ENCODE results near the gene KRTAP12-3.
"Not testable (repeated sequence)": the region's sequence is repeated elsewhere in the genome, so short reads cannot be mapped to it uniquely, and the experiment has no call there.

KRTAP12-3 gene

DNA sequence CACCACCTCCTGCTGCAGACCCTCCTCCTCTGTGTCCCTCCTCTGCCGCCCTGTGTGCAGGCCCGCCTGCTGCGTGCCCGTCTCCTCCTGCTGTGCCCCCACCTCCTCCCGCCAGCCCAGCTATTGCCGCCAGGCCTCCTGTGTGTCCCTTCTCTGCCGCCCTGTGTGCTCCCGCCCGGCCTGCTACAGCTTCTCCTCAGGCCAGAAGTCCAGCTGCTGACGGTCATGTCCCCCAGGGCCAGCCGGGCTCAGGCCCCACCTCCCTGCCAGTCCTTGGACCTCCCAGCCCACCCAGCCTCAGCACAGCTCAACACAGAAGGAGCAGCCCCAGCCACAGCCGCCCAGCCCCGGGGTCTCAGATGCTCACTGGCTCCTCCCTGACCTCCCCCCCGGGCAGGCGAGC is 29.9 kb upstream of the KRTAP12-3 start:
- not testable (repeated sequence) for DNase-seq

GRCh38 chr21:44628707-44629391 is 28.9 kb upstream of the KRTAP12-3 start:
- no peak for DNase-seq

GRCh38 chr21:44630440-44630839 is 27.3 kb upstream of the KRTAP12-3 start:
- DNase-seq, result no peak

GRCh38 chr21:44632067-44632466 is 25.7 kb upstream of the KRTAP12-3 start:
- DNase-seq, result no peak

GRCh38 chr21:44636209-44637017 is 21.3 kb upstream of the KRTAP12-3 start:
- DNase-seq, result no peak

- DNase-seq, result no peak
These were observed 20.5 kb upstream of the KRTAP12-3 start, which contains the start of gene KRTAP10-10 for GRCh38 chr21:44637018-44637850. Gene KRTAP10-10, plus strand, starts transcription at chr21:44637356. Its CDS starts 62 bp downstream, at chr21:44637418.

DNA sequence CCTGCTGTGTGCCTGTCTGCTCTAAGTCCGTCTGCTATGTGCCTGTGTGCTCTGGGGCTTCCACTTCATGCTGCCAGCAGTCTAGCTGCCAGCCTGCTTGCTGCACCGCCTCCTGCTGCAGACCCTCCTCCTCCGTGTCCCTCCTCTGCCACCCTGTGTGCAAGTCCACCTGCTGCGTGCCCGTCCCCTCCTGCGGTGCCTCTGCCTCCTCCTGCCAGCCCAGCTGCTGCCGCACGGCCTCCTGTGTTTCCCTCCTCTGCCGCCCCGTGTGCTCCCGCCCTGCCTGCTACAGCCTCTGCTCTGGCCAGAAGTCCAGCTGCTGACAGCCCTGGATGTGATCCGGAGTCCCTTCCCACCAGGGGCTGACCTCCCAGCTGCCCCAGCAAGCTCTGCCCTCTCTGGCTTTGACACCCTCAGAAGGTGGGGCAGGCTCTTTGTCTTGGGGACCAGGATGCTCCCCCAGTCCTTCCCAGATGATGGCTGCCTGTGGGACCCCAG is 19.8 kb upstream of the KRTAP12-3 start:
- not testable (repeated sequence) for DNase-seq

- DNase-seq, result not testable (repeated sequence)
These were observed 19.0 kb upstream of the KRTAP12-3 start for GRCh38 chr21:44638506-44639330.

DNA sequence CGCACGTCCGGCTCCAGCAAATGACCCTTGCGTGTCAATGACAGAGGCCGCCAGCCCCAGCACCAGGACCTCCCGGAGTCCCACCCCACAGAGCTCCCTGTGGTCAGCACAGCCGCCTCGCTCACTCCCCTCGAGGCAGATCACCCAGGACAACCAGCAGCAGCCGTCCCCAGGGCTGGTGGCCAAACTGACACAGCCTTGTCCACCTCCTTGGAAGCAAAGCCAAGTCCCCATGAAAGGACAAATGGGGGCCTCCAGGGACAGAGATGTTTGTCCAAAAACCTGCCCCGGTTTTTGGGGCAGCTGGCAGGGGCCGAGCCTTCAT is 18.4 kb upstream of the KRTAP12-3 start:
- DNase-seq, result no peak

- no peak for DNase-seq
These were observed 17.0 kb upstream of the KRTAP12-3 start for GRCh38 chr21:44640761-44641160.

DNA sequence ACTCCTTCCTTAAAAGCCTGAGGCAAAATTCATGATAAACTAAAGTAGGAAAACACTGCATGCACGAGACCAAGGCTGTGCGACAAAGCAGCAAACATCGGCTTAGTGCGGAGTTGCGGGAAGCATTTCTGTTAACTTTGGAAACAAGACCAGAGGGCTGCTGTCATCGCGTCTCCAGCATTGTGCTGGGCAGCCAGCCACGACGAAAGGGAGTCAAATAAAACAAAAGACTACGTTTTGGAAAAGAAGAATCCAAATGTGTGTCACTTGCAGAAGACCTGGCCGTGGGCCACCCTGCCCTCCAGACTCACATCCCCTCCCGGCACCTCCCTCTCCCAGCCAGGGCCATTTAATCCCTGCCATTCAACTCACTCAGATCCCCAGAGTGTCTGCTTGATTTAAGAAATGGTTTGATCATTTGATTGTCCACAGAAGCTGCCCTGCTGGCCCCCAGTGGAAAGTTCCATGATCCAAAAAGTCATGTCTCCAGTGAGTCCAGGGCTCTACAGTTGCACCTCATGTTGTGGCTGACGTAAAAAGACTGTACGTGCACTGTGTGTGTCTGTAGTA is 13.9 kb upstream of the KRTAP12-3 start:
- DNase-seq, result no peak

DNA sequence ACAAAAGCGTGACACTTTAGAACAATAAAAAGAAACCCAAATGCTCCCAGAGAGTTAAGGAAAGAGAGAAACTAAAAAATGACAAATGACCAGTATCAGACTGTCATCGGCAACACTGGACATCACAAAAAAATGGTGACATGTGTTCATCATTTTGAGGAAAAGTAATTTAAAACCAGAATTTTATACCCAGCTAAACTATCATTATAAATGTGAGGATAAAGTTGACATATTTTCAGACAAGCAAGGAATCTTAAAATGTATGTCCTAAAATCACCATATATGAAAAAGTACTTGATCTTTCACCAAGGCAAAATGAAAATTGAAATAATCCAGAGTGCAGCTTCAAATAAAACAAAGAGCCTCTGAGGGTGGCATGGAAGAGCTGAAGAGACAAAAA is 12.9 kb upstream of the KRTAP12-3 start:
- DNase-seq, result no peak

GRCh38 chr21:44646366-44647221 is 11.1 kb upstream of the KRTAP12-3 start, which contains the start of gene KRTAP10-11:
Gene KRTAP10-11, plus strand, starts transcription at chr21:44646414. Its CDS starts 45 bp downstream, at chr21:44646459.
- DNase-seq, result not testable (repeated sequence)

GRCh38 chr21:44647222-44647552 is 10.5 kb upstream of the KRTAP12-3 start:
- no peak for DNase-seq

- no peak for DNase-seq
These were observed 9.0 kb upstream of the KRTAP12-3 start for GRCh38 chr21:44648557-44649311.

DNA sequence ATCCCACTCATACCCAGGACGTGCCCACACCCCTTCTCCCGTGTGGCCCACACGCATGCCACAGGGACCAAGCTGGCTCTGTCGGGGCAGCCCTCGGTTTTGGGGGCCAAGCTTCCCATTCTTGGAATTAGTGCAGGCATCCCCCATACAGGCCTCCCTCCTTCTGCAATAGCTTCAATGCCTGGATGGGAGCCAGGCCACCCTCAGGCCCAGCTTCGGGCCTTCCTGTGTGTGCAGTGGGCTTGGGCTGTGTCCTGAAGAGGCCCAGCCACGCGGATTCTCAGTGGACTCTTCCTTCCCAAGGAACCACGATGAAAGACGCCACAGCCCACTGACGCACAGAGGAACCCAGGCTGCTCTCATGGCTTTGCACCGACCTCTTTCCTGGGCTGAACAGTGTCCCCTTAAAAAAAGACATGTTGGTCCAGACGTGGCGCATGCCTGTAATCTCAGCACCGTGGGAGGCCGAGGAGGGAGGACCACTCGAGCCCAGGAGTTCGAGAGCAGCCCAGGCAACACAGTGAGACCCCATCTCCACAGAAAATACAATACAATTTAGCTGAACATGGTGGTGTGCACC is 8.1 kb upstream of the KRTAP12-3 start:
- no peak for DNase-seq

GRCh38 chr21:44650265-44650972 is 7.3 kb upstream of the KRTAP12-3 start:
- no peak for DNase-seq

- DNase-seq, result no peak
These were observed 6.6 kb upstream of the KRTAP12-3 start for GRCh38 chr21:44650973-44651675.

Data from activated CD4-positive, alpha-beta T cell treated with anti-CD3 and anti-CD28 coated beads, Interleukin-2, amount 50 U/mL, for 1 hour (primary cell).